Activated naive CD4-positive, alpha-beta T cell treated with anti-CD3 and anti-CD28 coated beads for 36 hours (primary cell): ENCODE measurements around the gene JAK2. TPM values are rescaled to one million over a fixed set of nuclear protein-coding genes. Genes with fewer than 3 reads are reported as not detected.
"Not testable (repeated sequence)": the region's sequence is repeated elsewhere in the genome, so short reads cannot be mapped to it uniquely, and the experiment has no call there.

Experiments used
- CTCF ChIA-PET: fragments of 350-600 bp; sonication (Branson Sonifier 250); formaldehyde crosslinking; loops from one replicate; lab custom pipeline; 2021; ENCODE audit warnings: antibody characterized with exemption; lab: Charles Lee
- DNase-seq: peaks from one replicate; pipeline ENCODE4 v3.0.0-alpha.2; 2020
- H3K27ac Mint-ChIP-seq: one replicate; pipeline ENCODE4 v1.8.0; 2021; ENCODE audit warnings: mild to moderate bottlenecking, mixed read lengths
- H3K27me3 Mint-ChIP-seq: one replicate; pipeline ENCODE4 v1.8.0; 2021; ENCODE audit warnings: low read depth, mixed read lengths
- H3K36me3 Mint-ChIP-seq: one replicate; pipeline ENCODE4 v1.8.0; 2021; ENCODE audit warnings: low read depth, mixed read lengths
- H3K4me1 Mint-ChIP-seq: one replicate; pipeline ENCODE4 v1.8.0; 2021; ENCODE audit warnings: low read depth, mixed read lengths
- H3K4me3 Mint-ChIP-seq: one replicate; pipeline ENCODE4 v1.8.0; 2021; ENCODE audit warnings: mild to moderate bottlenecking, moderate library complexity, mixed read lengths
- H3K9me3 Mint-ChIP-seq: one replicate; pipeline ENCODE4 v1.8.0; 2021; ENCODE audit warnings: mixed read lengths
- intact Hi-C: fragments of 100-400 bp; cut with micrococcal nuclease; formaldehyde crosslinking; loops from one replicate; pipeline ENCODE4 v1.15.1; 2023
- total RNA-seq, 2 experiments: library from RNA; stranded (reverse); gene quantifications; one replicate each; pipeline ENCODE4 v1.2.3, GENCODE V29; 2021

The JAK2 gene
- total RNA-seq, 2 experiments from 2014 or later = 46.8 to 51.0 TPM

DNA sequence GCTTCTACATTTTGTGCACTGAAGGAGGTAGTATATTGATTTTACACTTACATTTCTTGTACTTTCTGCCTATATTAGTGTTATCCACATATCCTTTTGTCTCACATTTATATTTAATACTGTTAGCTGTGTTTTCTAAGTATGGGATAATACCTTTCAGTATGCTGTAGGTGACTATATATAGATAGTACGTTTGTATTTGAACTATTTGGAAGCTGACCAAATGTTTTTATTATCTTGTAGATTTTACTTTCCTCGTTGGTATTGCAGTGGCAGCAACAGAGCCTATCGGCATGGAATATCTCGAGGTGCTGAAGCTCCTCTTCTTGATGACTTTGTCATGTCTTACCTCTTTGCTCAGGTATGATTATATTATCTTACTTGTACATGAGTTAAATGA, 59.1 kb downstream of the JAK2 start:
- intact Hi-C loops = no loop called here
- peaks cover 48% of the 10 kb centered on the region for H3K36me3 Mint-ChIP-seq
- DNase-seq = no peak
- H3K9me3 Mint-ChIP-seq = peaks cover 3% of the 10 kb centered on the region
- H3K27me3 Mint-ChIP-seq = no peaks in the 10 kb centered on the region
- H3K4me3 Mint-ChIP-seq = no peak overlapping the region
- CTCF ChIA-PET = no interaction called here
- no peaks in the 10 kb centered on the region for H3K4me1 Mint-ChIP-seq
- H3K27ac Mint-ChIP-seq = no peak overlapping the region

GRCh38 chr9:5052838-5053237, 67.8 kb downstream of the JAK2 start:
- CTCF ChIA-PET = interaction anchor here (0.6 kb wide), 1 partner anchor 20 kb away, joined by 5 read pairs; no protein-coding TSS in a partner anchor
- no peaks in the 10 kb centered on the region for H3K27me3 Mint-ChIP-seq
- no peak for DNase-seq
- no peak overlapping the region for H3K4me3 Mint-ChIP-seq
- H3K9me3 Mint-ChIP-seq = no peaks in the 10 kb centered on the region
- no peaks in the 10 kb centered on the region for H3K4me1 Mint-ChIP-seq
- H3K27ac Mint-ChIP-seq = no peak overlapping the region
- intact Hi-C loops = no loop called here
- H3K36me3 Mint-ChIP-seq = peaks cover 50% of the 10 kb centered on the region

DNA sequence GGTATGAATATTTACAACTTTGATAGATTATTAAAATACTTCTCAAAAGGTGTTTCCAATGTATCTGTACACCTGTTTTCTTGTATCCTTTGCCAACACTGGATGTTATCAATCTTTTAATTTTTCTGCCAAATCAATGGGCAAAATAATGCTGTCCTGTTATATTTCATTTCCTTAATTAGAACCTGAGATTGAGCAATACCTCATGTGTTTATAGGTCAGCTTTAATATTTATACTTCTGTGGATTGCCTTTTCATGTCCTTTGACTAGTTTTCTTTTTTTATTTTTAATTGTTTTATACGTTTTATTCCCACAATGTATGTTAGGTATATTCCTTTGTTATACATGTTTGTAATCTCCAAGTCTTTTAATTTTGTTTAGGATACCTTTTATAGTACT, 77.6 kb downstream of the JAK2 start:
- intact Hi-C loops = no loop called here
- no peak for DNase-seq
- Mint-ChIP-seq H3K27ac (no peak overlapping the region), H3K4me3 (no peak overlapping the region), H3K36me3 (peaks cover 35% of the 10 kb centered on the region), H3K4me1 (peaks cover 3% of the 10 kb centered on the region), H3K27me3 (no peaks in the 10 kb centered on the region), H3K9me3 (no peaks in the 10 kb centered on the region)
- CTCF ChIA-PET = no interaction called here

GRCh38 chr9:5072871-5073270, 87.8 kb downstream of the JAK2 start:
- no peak overlapping the region for H3K27ac Mint-ChIP-seq
- no peaks in the 10 kb centered on the region for H3K9me3 Mint-ChIP-seq
- CTCF ChIA-PET = interaction anchor here (0.7 to 1.0 kb wide), 2 partner anchors 20 to 148 kb away, joined by 3 to 5 read pairs; no protein-coding TSS in a partner anchor
- no peak overlapping the region for H3K4me3 Mint-ChIP-seq
- intact Hi-C loops = no loop called here
- peaks cover 9% of the 10 kb centered on the region for H3K4me1 Mint-ChIP-seq
- H3K36me3 Mint-ChIP-seq = peaks cover 54% of the 10 kb centered on the region
- DNase-seq = no peak
- H3K27me3 Mint-ChIP-seq = no peaks in the 10 kb centered on the region

DNA sequence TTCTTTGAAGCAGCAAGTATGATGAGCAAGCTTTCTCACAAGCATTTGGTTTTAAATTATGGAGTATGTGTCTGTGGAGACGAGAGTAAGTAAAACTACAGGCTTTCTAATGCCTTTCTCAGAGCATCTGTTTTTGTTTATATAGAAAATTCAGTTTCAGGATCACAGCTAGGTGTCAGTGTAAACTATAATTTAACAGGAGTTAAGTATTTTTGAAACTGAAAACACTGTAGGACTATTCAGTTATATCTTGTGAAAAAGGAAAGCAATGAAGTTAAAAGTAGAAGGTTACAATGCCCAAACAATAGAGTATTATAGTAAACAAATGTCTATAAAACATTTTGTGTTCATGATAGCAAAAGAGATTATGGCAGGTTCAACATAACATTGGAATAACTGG, 88.6 kb downstream of the JAK2 start:
- Mint-ChIP-seq H3K27ac (no peak overlapping the region), H3K27me3 (no peaks in the 10 kb centered on the region), H3K9me3 (no peaks in the 10 kb centered on the region), H3K4me1 (peaks cover 9% of the 10 kb centered on the region), H3K36me3 (peaks cover 50% of the 10 kb centered on the region), H3K4me3 (no peak overlapping the region)
- no peak for DNase-seq
- CTCF ChIA-PET = no interaction called here
- intact Hi-C loops = no loop called here

DNA sequence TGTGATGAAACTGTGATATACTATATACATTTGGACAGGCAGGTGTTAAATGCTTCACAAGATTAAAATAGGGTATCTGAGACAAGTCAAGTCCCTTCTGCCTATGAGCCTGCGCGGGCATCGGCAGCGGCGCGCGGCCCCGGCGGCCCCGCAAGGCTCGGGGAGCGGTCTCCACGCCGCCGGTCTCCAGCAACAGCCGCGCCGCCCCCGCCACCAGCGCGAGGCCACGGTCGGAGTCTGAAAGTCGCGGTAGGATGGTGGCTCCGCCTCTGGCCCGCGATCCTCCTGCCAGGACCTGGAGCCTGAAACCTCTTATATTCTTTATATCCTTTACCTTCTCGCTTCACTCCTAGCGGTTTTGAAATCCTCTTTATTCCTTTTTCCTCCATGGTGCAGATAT, 100.9 kb downstream of the JAK2 start:
- CTCF ChIA-PET = no interaction called here
- no peaks in the 10 kb centered on the region for H3K9me3 Mint-ChIP-seq
- H3K27me3 Mint-ChIP-seq = no peaks in the 10 kb centered on the region
- no peaks in the 10 kb centered on the region for H3K4me1 Mint-ChIP-seq
- H3K36me3 Mint-ChIP-seq = peaks cover 67% of the 10 kb centered on the region
- H3K4me3 Mint-ChIP-seq = no peak overlapping the region
- no peak overlapping the region for H3K27ac Mint-ChIP-seq
- intact Hi-C loops = no loop called here
- no peak for DNase-seq

DNA sequence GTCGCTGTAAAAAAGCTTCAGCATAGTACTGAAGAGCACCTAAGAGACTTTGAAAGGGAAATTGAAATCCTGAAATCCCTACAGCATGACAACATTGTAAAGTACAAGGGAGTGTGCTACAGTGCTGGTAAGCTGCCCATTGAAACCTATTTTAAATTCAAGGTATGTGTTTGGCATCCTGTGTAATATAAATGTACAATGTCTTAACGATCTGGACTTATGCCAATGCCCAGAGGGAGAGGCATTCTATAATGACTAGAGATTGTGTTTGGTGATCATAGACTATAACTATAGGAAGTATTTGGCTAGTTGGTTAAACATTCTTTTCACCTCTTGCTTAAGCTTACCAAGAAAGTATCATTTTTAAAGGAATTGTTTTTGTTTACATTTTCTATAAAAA, 104.7 kb downstream of the JAK2 start:
- intact Hi-C loops = no loop called here
- peaks cover 40% of the 10 kb centered on the region for H3K36me3 Mint-ChIP-seq
- no peaks in the 10 kb centered on the region for H3K9me3 Mint-ChIP-seq
- CTCF ChIA-PET = no interaction called here
- H3K27ac Mint-ChIP-seq = no peak overlapping the region
- H3K4me3 Mint-ChIP-seq = no peak overlapping the region
- H3K4me1 Mint-ChIP-seq = no peaks in the 10 kb centered on the region
- no peaks in the 10 kb centered on the region for H3K27me3 Mint-ChIP-seq
- no peak for DNase-seq

- intact Hi-C loops = no loop called here
- no peak for DNase-seq
- H3K9me3 Mint-ChIP-seq = no peaks in the 10 kb centered on the region
- no peaks in the 10 kb centered on the region for H3K36me3 Mint-ChIP-seq
- CTCF ChIA-PET = no interaction called here
- no peaks in the 10 kb centered on the region for H3K27me3 Mint-ChIP-seq
- no peaks in the 10 kb centered on the region for H3K4me1 Mint-ChIP-seq
- no peak overlapping the region for H3K27ac Mint-ChIP-seq
- no peak overlapping the region for H3K4me3 Mint-ChIP-seq
Measured at GRCh38 chr9:5095795-5096194, 110.7 kb downstream of the JAK2 start.

DNA sequence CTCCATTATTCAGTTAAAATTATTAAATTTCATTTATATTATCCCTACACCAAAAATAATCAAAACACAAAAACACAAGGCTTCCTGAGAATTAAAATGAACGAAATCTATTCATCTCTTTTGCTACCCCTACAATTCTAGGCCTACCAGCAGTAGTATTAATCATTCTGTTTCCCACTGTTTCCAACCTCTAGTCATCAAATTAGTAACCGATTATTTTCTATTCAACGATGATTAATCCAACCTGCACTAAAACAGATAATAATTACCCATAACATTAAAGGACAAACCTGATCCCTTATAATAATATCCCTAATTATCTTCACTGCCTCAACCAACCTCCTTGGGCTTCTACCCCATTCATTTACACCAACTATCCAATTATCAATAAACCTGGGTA, 114.4 kb downstream of the JAK2 start:
- Mint-ChIP-seq H3K4me3 (no peak overlapping the region), H3K27ac (no peak overlapping the region), H3K4me1 (no peaks in the 10 kb centered on the region), H3K9me3 (peaks cover 18% of the 10 kb centered on the region), H3K27me3 (no peaks in the 10 kb centered on the region), H3K36me3 (no peaks in the 10 kb centered on the region)
- CTCF ChIA-PET = no interaction called here
- DNase-seq = no peak
- intact Hi-C loops = no loop called here

DNA sequence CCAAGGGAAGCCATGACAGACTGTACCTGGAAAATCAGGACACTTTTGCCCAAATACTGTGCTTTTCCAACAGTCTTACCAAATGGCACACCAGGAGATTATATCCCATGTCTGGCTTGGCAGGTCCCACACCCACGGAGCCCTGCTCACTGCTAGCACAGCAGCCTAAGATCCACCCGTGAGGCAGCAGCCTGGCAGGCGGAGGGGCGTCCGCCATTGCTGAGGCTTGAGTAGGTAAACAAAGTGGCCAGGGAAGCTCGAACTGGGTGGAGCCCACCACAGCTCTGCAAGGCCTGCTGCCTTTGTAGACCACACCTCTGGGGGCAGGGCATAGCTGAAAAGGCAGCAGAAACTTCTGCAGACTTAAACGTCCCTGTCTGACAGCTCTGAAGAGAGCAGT, 116.1 kb downstream of the JAK2 start:
- H3K27me3 Mint-ChIP-seq, H3K27ac Mint-ChIP-seq, H3K4me3 Mint-ChIP-seq, DNase-seq, intact Hi-C loops, H3K36me3 Mint-ChIP-seq, H3K4me1 Mint-ChIP-seq, CTCF ChIA-PET: not testable (repeated sequence)
- peaks cover 29% of the 10 kb centered on the region for H3K9me3 Mint-ChIP-seq

GRCh38 chr9:5106517-5106916, 121.4 kb downstream of the JAK2 start:
- H3K4me1 Mint-ChIP-seq, CTCF ChIA-PET, DNase-seq, H3K27me3 Mint-ChIP-seq, H3K27ac Mint-ChIP-seq, intact Hi-C loops, H3K4me3 Mint-ChIP-seq: not testable (repeated sequence)
- peaks cover 33% of the 10 kb centered on the region for H3K9me3 Mint-ChIP-seq
- H3K36me3 Mint-ChIP-seq = peaks cover 11% of the 10 kb centered on the region

DNA sequence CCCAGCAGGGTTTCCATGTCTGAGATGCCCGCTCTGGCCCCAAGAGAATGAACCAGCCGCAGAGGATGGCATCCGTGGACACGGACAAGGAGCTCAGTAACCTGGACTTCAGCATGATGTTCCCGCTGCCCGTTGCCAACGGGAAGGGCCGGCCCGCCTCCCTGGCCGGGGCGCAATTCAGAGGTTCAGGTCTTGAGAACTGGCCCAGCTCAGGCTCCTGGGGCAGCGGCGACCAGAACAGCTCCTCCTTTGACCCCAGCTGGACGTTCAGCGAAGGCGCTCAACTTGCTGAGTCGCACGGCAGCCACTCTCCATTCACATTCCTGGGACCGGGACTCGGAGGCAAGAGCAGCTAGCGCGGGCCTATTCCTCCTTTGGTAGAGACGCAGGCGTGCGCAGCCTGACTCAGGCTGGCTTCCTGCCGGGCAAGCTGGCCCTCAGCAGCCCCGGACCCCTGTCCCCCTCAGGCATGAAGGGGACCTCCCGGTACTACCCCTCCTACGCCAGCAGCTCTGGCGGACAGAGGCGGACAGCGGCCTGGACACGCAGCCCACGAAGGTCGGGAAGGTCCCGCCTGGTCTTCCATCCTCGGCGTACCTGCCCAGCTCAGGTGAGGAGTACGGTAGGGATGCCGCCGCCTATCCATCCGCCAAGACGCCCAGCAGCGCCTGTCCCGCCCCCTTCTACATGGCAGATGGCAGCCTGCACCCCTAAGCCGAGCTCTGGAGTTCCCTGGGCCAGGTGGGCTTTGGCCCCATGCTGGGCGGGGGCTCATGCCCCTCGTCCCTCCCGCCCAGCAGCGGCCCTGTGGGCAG, 126.0 kb downstream of the JAK2 start:
- CTCF ChIA-PET = no interaction called here
- Mint-ChIP-seq H3K9me3 (peaks cover 4% of the 10 kb centered on the region), H3K4me1 (no peaks in the 10 kb centered on the region), H3K4me3 (no peak overlapping the region), H3K27me3 (no peaks in the 10 kb centered on the region), H3K36me3 (peaks cover 46% of the 10 kb centered on the region), H3K27ac (no peak overlapping the region)
- no peak for DNase-seq
- intact Hi-C loops = no loop called here

- intact Hi-C loops = no loop called here
- Mint-ChIP-seq H3K27ac (no peak overlapping the region), H3K27me3 (no peaks in the 10 kb centered on the region), H3K4me3 (no peak overlapping the region), H3K4me1 (no peaks in the 10 kb centered on the region), H3K9me3 (no peaks in the 10 kb centered on the region), H3K36me3 (peaks cover 41% of the 10 kb centered on the region)
- CTCF ChIA-PET = no interaction called here
- no peak for DNase-seq
Measured at GRCh38 chr9:5111696-5112095, 126.6 kb downstream of the JAK2 start.
